BE2C (cell line): ENCODE results near the gene CAMK2D.

Source experiments
- DNase-seq: peaks from one replicate; pipeline ENCODE4 v3.0.0-alpha.2; 2020
- H3K27me3 ChIP-seq: fragments of 250-450 bp; sonication (Bioruptor Pico); 2 replicates; pipeline ENCODE4 v1.5.1; 2020; ENCODE audit warnings: mild to moderate bottlenecking
- H3K36me3 ChIP-seq: fragments of 250-450 bp; sonication (Bioruptor Pico); 2 replicates; pipeline ENCODE4 v1.5.1; 2020; ENCODE audit warnings: mild to moderate bottlenecking
- H3K4me1 ChIP-seq: fragments of 250-450 bp; sonication (Bioruptor Pico); 2 replicates; pipeline ENCODE4 v1.5.1; 2020
- H3K4me3 ChIP-seq: 2 replicates; pipeline ENCODE4 v1.5.1; 2011; ENCODE audit warnings: low read depth, low read length
- H3K9me3 ChIP-seq: fragments of 250-450 bp; sonication (Bioruptor Pico); 2 replicates; pipeline ENCODE4 v1.5.1; 2020
- TF ChIP-seq, protein P1 (sequence below): IDR thresholded peaks from 2 replicates; pipeline ENCODE4 v1.5.1; 2012; ENCODE audit warnings: mild to moderate bottlenecking, low read depth, low read length

CAMK2D gene

DNA sequence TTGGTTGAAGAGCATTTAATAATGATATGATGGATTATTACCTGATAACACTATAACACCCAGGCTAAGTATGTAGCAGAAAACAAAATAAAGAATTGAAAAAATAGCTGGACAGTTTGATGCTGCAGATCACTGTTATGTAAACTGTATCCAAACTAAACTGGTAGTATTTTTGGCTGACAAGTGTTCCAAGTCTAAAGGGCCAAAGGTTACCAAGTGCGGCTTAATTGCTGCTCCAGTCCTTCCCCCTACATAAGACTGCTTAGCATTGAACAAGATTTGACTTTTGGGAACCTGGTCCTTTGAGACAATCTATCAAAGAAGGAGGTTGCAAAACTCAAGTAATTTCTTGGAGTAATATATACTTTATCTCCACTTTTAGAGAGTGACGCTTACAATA lies 249.6 kb downstream of the CAMK2D start:
- TF ChIP-seq, protein P1, sequence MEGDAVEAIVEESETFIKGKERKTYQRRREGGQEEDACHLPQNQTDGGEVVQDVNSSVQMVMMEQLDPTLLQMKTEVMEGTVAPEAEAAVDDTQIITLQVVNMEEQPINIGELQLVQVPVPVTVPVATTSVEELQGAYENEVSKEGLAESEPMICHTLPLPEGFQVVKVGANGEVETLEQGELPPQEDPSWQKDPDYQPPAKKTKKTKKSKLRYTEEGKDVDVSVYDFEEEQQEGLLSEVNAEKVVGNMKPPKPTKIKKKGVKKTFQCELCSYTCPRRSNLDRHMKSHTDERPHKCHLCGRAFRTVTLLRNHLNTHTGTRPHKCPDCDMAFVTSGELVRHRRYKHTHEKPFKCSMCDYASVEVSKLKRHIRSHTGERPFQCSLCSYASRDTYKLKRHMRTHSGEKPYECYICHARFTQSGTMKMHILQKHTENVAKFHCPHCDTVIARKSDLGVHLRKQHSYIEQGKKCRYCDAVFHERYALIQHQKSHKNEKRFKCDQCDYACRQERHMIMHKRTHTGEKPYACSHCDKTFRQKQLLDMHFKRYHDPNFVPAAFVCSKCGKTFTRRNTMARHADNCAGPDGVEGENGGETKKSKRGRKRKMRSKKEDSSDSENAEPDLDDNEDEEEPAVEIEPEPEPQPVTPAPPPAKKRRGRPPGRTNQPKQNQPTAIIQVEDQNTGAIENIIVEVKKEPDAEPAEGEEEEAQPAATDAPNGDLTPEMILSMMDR = no peak
- DNase-seq = no peak
- Histone ChIP-seq H3K27me3 (no peaks in the 10 kb centered on the region), H3K4me3 (no peak overlapping the region), H3K4me1 (no peaks in the 10 kb centered on the region), H3K36me3 (peaks cover 11% of the 10 kb centered on the region), H3K9me3 (no peaks in the 10 kb centered on the region)

DNA sequence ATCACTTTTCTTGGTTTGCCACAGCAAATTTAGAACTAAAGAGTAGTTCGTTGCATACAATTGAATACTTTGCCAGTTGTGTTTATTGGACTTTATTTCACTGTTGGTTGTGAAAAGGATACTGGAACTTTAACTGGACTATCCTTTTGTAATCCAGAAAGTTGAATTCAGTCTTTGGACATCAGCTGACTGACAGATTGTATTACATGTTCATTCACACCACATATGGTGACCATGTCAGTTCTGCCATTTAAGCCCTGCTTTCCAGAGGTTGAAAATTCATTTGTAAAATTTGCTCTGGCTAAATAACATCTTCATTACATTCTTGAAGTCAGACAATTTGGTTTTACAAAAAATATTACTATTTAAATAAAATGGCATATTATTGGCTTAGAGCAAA lies 251.7 kb downstream of the CAMK2D start:
- TF ChIP-seq, protein P1 = no peak
- H3K4me3 ChIP-seq = no peak overlapping the region
- no peaks in the 10 kb centered on the region for H3K4me1 ChIP-seq
- no peaks in the 10 kb centered on the region for H3K9me3 ChIP-seq
- H3K36me3 ChIP-seq = peaks cover 11% of the 10 kb centered on the region
- no peak for DNase-seq
- no peaks in the 10 kb centered on the region for H3K27me3 ChIP-seq

DNA sequence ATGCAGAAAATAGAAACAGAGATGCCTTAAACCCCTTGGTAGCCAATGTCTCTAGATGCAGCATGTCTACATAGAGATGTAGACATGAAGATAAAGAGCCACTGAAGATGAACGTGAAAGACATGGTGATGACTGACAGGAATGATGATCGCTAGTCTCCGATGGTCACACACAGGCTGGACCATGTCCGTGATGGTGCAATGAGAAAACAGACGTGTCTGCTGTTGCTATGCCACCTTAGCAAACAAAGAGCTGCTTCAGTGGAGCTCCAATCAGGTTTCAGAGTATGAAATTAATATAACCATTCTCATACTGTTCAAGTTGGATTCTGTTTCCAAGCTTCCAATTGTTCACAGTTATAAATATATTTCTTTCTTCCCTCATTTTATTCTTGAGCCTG lies 256.5 kb downstream of the CAMK2D start:
- Histone ChIP-seq H3K4me1 (no peaks in the 10 kb centered on the region), H3K4me3 (no peak overlapping the region), H3K27me3 (no peaks in the 10 kb centered on the region), H3K9me3 (no peaks in the 10 kb centered on the region), H3K36me3 (no peaks in the 10 kb centered on the region)
- DNase-seq = no peak
- TF ChIP-seq, protein P1 = no peak

DNA sequence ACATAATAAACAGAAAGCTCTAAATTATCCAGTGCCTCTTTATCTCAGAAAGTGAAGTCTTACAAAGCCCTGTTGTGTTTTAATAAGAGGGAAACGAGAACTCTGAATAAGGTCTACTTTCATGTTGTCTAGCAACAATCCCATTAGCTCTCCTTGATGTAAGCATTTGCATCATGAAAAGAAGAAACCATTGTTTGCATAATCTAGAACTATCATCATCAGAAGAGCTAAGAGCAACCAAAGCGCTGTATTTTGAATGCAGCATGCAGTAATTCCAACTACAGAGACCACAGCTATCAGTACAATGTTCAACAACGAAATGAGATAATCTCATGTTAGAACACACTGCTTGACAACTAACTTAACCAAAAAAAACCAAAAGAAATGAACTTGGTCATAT lies 257.1 kb downstream of the CAMK2D start:
- no peaks in the 10 kb centered on the region for H3K27me3 ChIP-seq
- no peaks in the 10 kb centered on the region for H3K36me3 ChIP-seq
- H3K4me3 ChIP-seq = no peak overlapping the region
- H3K4me1 ChIP-seq = no peaks in the 10 kb centered on the region
- TF ChIP-seq, protein P1 = no peak
- no peaks in the 10 kb centered on the region for H3K9me3 ChIP-seq
- no peak for DNase-seq

DNA sequence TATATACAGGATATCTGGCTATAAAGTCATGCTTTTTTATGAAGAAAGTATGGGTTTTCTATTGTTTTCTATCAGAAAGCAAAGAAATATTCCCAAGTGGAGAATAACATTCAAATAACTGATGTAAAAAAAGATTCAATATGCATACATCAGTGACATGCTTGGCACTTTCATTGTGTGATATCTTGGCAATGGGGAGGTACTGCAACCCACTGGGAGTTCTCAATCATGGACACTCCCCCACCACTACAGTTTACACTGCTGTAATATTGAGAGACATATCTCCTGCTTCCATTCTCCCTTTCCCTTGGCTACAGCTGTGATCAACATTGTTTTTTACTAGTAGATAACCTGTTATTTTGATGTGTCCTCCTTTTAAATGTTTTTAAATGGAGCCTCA lies 257.8 kb downstream of the CAMK2D start:
- no peaks in the 10 kb centered on the region for H3K4me1 ChIP-seq
- TF ChIP-seq, protein P1 = no peak
- H3K27me3 ChIP-seq = no peaks in the 10 kb centered on the region
- no peaks in the 10 kb centered on the region for H3K9me3 ChIP-seq
- DNase-seq = no peak
- no peaks in the 10 kb centered on the region for H3K36me3 ChIP-seq
- H3K4me3 ChIP-seq = no peak overlapping the region

DNA sequence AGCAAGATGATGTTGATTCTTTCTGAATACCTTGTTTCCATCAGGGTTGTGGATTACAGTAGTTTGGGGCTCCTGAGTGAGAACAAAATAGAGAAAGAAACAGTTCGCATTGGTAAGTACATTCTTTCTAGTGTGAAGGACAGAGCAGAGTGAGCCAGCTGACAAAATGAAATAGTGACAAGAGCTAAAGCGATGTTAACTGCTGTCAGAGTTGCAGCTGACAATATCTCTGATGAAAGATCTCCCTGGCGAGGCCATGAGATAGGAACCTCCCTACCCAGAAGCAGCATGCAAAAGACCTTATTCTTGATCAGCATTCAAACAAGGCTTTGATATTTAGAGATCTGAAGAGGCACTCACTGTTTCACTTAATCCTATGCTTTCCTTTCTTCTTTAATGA lies 258.6 kb downstream of the CAMK2D start:
- TF ChIP-seq, protein P1 = no peak
- no peaks in the 10 kb centered on the region for H3K36me3 ChIP-seq

More for the DNA sequence above, 258.6 kb downstream of the CAMK2D start:
- Histone ChIP-seq H3K9me3 (no peaks in the 10 kb centered on the region), H3K27me3 (no peaks in the 10 kb centered on the region), H3K4me3 (no peak overlapping the region), H3K4me1 (no peaks in the 10 kb centered on the region)
- DNase-seq = no peak
